ENCODE data around the gene ZC3H15.

DNA sequence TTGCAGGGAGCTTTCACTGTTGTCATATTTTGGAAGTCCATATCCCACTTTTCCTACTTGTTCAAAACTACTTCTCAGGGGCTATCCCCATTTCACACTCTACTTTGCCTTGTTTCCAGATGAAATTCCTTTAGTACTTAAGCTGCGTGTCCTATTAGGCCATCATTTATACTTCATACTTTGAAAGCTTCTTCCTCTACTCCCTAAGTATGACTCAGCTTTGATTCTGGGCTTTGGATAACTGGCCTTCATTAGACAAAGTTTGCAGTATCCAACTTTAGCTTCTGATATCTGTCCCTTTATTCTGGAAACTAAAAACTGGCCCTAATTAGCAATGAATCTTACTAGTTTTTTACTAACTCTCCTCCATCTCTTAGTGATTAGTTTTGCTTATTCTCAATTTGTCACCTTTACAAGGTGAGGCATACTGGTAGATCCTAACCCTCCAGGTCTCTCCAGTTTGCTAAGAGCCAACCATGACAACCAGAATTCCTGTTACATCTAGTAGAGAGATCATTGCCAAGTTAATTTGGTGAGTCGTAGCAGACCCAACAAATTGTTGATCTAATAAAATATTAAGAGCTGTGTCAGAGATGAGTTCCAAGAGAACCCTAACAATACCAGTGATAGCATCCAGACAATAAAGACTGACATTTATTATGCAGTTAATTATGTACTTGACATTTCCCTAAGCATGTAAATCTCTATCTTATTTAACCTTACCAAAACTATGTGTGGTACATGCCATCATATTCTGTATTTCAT, 72.6 kb downstream of the ZC3H15 start:
- TF ChIP-seq, protein P1, sequence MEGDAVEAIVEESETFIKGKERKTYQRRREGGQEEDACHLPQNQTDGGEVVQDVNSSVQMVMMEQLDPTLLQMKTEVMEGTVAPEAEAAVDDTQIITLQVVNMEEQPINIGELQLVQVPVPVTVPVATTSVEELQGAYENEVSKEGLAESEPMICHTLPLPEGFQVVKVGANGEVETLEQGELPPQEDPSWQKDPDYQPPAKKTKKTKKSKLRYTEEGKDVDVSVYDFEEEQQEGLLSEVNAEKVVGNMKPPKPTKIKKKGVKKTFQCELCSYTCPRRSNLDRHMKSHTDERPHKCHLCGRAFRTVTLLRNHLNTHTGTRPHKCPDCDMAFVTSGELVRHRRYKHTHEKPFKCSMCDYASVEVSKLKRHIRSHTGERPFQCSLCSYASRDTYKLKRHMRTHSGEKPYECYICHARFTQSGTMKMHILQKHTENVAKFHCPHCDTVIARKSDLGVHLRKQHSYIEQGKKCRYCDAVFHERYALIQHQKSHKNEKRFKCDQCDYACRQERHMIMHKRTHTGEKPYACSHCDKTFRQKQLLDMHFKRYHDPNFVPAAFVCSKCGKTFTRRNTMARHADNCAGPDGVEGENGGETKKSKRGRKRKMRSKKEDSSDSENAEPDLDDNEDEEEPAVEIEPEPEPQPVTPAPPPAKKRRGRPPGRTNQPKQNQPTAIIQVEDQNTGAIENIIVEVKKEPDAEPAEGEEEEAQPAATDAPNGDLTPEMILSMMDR (IDR thresholded peaks at IDR 0.05; ENCODE audit: low read depth, low read length): no peak
- TF ChIP-seq POLR2A (IDR thresholded peaks at IDR 0.05; ENCODE audit: extremely low read depth, insufficient read length): no peak

All from NB4 (cell line).